Measurements from ENCODE around the gene KCNJ14. TPM values are rescaled to one million over a fixed set of nuclear protein-coding genes. Genes with fewer than 3 reads are reported as not detected.

Gene KCNJ14
- total and polyA plus RNA-seq, 2 of the 8 experiments (the other 6 are each of a cell fraction or from before 2014, with no cell fraction given): 0.45 to 0.89 TPM

DNA sequence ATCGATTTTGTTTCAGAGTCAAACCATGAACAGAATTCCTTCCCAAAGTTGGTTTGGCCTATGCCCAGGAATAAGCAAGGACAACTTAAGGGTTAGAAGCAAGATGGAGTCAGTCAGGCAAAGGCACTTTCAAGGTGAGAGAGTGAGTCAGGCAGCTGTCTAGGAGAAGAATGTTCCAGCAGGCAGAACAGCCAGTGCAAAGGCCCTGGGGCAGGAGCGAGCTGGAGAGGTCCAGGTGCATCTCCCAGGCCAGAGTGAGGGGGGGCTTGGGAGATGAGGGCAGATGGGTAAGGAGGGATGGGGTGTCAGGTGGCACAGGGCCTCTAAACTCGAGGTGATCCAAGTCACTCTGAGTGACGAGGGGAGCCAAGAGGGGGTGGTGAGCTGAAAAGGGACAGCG, 18.8 kb upstream of the KCNJ14 start:
- FAIRE-seq: no peak
- ChIA-PET CTCF (ENCODE audit: partially characterized antibody) (interaction anchor here (1.1 kb wide), 1 partner anchor 45 kb away, joined by 8 read pairs; the partner anchor contains the start of gene KDELR1), POLR2A (ENCODE audit: partially characterized antibody) (interaction anchor here (0.7 to 1.8 kb wide), 4 partner anchors 16 to 36 kb away, joined by 3 to 5 read pairs (median 4); no protein-coding TSS in a partner anchor)
- Histone ChIP-seq H3K4ac (replicated peaks; ENCODE audit: insufficient read length, low read depth, low read length) (no peak overlapping the region), H2BK15ac (ENCODE audit: low read length) (no peak overlapping the region), H3K79me2 (ENCODE audit: control insufficient read depth in 1 of 2, insufficient read depth in 2 of 2, low read length in 2 of 2) (no peaks in the 10 kb centered on the region), H2BK5ac (ENCODE audit: low read depth, low read length) (no peak overlapping the region), H3K56ac (replicated peaks; ENCODE audit: insufficient read length, low read depth, low read length) (no peak overlapping the region), H3K27me3 (replicated peaks in 1 of 4; ENCODE audit: control insufficient read depth in 3 of 4, extremely low read depth in 1 of 4, insufficient read depth in 3 of 4, low read length in 3 of 4) (no peaks in the 10 kb centered on the region), H3K18ac (ENCODE audit: extremely low read depth, low read length) (no peak overlapping the region), H4K8ac (ENCODE audit: extremely low read depth, insufficient read depth, low read length) (no peak overlapping the region), H3K4me1 (replicated peaks in 1 of 4; ENCODE audit: control insufficient read depth in 3 of 4, insufficient read depth in 4 of 4, low read length in 3 of 4) (no peaks in the 10 kb centered on the region), H3K9me3 (ENCODE audit: insufficient read depth in 2 of 2, low read depth in 1 of 2, low read length in 1 of 2) (no peaks in the 10 kb centered on the region), H3K4me3 (ENCODE audit: extremely low read depth in 1 of 4, insufficient read depth in 2 of 4, low read depth in 3 of 4, low read length in 4 of 4) (no peak overlapping the region), H3K23me2 (ENCODE audit: low read depth, low read length) (no peaks in the 10 kb centered on the region), H2BK20ac (ENCODE audit: low read length) (no peak overlapping the region), H3K27ac (ENCODE audit: low read depth, low read length) (no peak overlapping the region), H3K4me2 (ENCODE audit: insufficient read depth in 1 of 2, low read depth in 2 of 2, low read length in 2 of 2) (no peak overlapping the region), H3K79me1 (ENCODE audit: low read depth, low read length) (no peaks in the 10 kb centered on the region), H3K14ac (ENCODE audit: insufficient read length) (no peak overlapping the region), H2AFZ (ENCODE audit: low read length) (no peak overlapping the region), H3K36me3 (ENCODE audit: control insufficient read depth in 2 of 4, insufficient read depth in 4 of 4, low read length in 3 of 4) (no peaks in the 10 kb centered on the region; a peak in 1 of 8 replicates), H2BK120ac (replicated peaks; ENCODE audit: low read depth, low read length) (no peak overlapping the region), H2BK12ac (ENCODE audit: low read depth, low read length) (no peak overlapping the region), H2AK5ac (ENCODE audit: low read depth, low read length) (no peak overlapping the region), H4K20me1 (replicated peaks in 1 of 2; ENCODE audit: control insufficient read depth in 1 of 2, insufficient read depth in 2 of 2, low read length in 2 of 2) (no peaks in the 10 kb centered on the region), H3K9ac (replicated peaks in 1 of 4; ENCODE audit: extremely low read depth in 1 of 4, low read depth in 3 of 4, low read length in 3 of 4) (no peak overlapping the region; a peak in 1 of 7 replicates), H3K23ac (ENCODE audit: insufficient read length) (no peak overlapping the region), H4K5ac (ENCODE audit: insufficient read length, low read depth, low read length) (no peak overlapping the region), H4K91ac (replicated peaks; ENCODE audit: insufficient read length, low read length) (no peak overlapping the region)
- no peak for DNase-seq (ENCODE audit: low read depth in 1 of 2, low spot score in 2 of 2)
- WGBS, 2 experiments (ENCODE audit: extremely low coverage in 1 of 2, insufficient coverage in 1 of 2, insufficient read length in 1 of 2, insufficient replicate concordance in 2 of 2, low coverage in 1 of 2, low lambda C conversion rate in 2 of 2, missing lambda C conversion rate in 1 of 2): 94% methylated on average over 5 of the region's 5 CpGs; no CpG with 5 or more reads in 1 of the 2 experiments
- TF ChIP-seq KDM1A (IDR thresholded peaks at IDR 0.05; ENCODE audit: borderline replicate concordance, low read length) (0 out of 2 replicates have a peak, but pooled peaks have one; percentile 19), FOSL1 (IDR thresholded peaks at IDR 0.05; ENCODE audit: insufficient read depth, low read depth, low read length) (no peak)

Measured in H1 (cell line).